T-helper 1 cell (primary cell): Measurements from ENCODE around the gene ZNF831.
A peak's percentile ranks its signal among the peaks of the same experiment; 100 is the strongest.

Experiments used
- DNase-seq, 5 donors: peaks; one replicate each; pipeline ENCODE4 v3.0.0-alpha.2; 2012 to 2020

ZNF831 gene

GRCh38 chr20:59182401-59183044 lies 18.9 kb downstream of the ZNF831 start:
- no peak for DNase-seq

GRCh38 chr20:59183751-59184150 lies 20.1 kb downstream of the ZNF831 start:
- no peak for DNase-seq

GRCh38 chr20:59184880-59185447 lies 21.3 kb downstream of the ZNF831 start:
- DNase-seq: no peak

- no peak for DNase-seq
Observed at GRCh38 chr20:59185809-59186208, 22.2 kb downstream of the ZNF831 start.

- no peak for DNase-seq
Observed at GRCh38 chr20:59190466-59190865, 26.8 kb downstream of the ZNF831 start.

GRCh38 chr20:59191036-59191755 lies 27.6 kb downstream of the ZNF831 start:
- DNase-seq: no peak

- no peak for DNase-seq
Observed at GRCh38 chr20:59191756-59192532, 28.3 kb downstream of the ZNF831 start.

- no peak for DNase-seq
Observed at GRCh38 chr20:59192533-59192896, 28.9 kb downstream of the ZNF831 start.

GRCh38 chr20:59193325-59193724 lies 29.7 kb downstream of the ZNF831 start:
- DNase-seq: no peak

- no peak for DNase-seq
Observed at GRCh38 chr20:59194023-59194935, 30.7 kb downstream of the ZNF831 start.

GRCh38 chr20:59195316-59195993 lies 31.8 kb downstream of the ZNF831 start:
- no peak for DNase-seq

GRCh38 chr20:59204165-59204894 lies 40.7 kb downstream of the ZNF831 start:
- DNase-seq: no peak

GRCh38 chr20:59205044-59205443 lies 41.4 kb downstream of the ZNF831 start:
- DNase-seq: no peak

GRCh38 chr20:59207235-59207634 lies 43.6 kb downstream of the ZNF831 start:
- no peak for DNase-seq

GRCh38 chr20:59207742-59208357 lies 44.2 kb downstream of the ZNF831 start:
- peak; percentile 48 to 80 (median 72) for DNase-seq

- DNase-seq: no peak
Observed at GRCh38 chr20:59210186-59210585, 46.6 kb downstream of the ZNF831 start.

- no peak for DNase-seq
Observed at GRCh38 chr20:59211208-59211765, 47.7 kb downstream of the ZNF831 start.

- no peak for DNase-seq
Observed at GRCh38 chr20:59214073-59214472, 50.5 kb downstream of the ZNF831 start.

GRCh38 chr20:59214606-59215547 lies 51.3 kb downstream of the ZNF831 start:
- DNase-seq: no peak
